Fibroblast of mammary gland (primary cell): ENCODE results near the gene SLC35F4.
A peak's percentile ranks its signal among the peaks of the same experiment; 100 is the strongest.

Experiments used
- DNase-seq: peaks from one replicate; pipeline ENCODE4 v3.0.0-alpha.2; 2010; ENCODE audit warnings: low read depth
- H3K4me3 ChIP-seq: 2 replicates; pipeline ENCODE4 v1.5.1; 2011; ENCODE audit warnings: low read depth, mild to moderate bottlenecking, low read length, moderate library complexity; ENCODE audit not compliant: control insufficient read depth
- TF ChIP-seq, protein P1 (sequence below): conservative IDR thresholded peaks from 2 replicates; pipeline ENCODE4 v1.5.1; 2011; ENCODE audit warnings: low read depth, low read length, inconsistent platforms; ENCODE audit not compliant: control insufficient read depth, insufficient read depth

Gene SLC35F4

DNA sequence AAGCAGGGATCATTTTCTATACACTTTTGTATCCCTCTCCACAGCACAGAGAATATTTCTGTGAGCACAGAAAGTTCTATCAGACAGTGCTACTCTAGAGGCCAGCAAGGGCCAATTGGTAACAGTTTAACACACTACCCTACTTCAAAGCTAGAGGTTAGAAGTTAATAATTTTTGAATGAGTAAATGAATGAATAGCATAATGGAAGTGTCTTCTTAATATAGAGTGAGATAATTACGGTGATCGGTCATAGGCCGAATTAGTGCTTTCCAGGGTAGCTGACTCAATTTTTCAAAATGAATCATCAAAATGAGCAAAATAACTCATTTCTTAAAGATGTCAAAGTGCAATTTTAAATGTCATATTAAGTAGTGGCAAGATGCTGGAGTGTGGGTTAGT is 305.2 kb downstream of the SLC35F4 start:
- TF ChIP-seq, protein P1, sequence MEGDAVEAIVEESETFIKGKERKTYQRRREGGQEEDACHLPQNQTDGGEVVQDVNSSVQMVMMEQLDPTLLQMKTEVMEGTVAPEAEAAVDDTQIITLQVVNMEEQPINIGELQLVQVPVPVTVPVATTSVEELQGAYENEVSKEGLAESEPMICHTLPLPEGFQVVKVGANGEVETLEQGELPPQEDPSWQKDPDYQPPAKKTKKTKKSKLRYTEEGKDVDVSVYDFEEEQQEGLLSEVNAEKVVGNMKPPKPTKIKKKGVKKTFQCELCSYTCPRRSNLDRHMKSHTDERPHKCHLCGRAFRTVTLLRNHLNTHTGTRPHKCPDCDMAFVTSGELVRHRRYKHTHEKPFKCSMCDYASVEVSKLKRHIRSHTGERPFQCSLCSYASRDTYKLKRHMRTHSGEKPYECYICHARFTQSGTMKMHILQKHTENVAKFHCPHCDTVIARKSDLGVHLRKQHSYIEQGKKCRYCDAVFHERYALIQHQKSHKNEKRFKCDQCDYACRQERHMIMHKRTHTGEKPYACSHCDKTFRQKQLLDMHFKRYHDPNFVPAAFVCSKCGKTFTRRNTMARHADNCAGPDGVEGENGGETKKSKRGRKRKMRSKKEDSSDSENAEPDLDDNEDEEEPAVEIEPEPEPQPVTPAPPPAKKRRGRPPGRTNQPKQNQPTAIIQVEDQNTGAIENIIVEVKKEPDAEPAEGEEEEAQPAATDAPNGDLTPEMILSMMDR: no peak
- DNase-seq: no peak
- H3K4me3 ChIP-seq: no peak overlapping the region

DNA sequence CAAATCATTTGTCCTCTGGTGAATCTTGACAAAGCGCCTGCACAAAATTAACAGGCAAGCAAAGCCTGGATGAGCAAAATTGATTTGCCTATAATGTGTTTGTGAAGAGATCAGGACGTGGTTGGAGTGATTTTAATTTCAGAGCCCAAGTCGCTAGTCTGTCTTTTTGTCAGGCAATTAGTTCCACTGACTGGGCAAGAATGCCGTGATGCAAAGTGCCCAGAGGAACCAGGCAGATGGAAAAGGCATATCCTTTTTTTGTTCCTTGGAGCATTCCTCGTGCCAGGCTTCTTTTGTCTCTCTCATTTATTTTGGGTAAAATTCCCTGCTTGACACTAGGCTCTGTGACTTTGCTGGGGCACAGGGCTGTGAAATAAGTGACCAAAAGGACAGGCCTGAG is 306.3 kb downstream of the SLC35F4 start:
- TF ChIP-seq, protein P1: no peak

DNA sequence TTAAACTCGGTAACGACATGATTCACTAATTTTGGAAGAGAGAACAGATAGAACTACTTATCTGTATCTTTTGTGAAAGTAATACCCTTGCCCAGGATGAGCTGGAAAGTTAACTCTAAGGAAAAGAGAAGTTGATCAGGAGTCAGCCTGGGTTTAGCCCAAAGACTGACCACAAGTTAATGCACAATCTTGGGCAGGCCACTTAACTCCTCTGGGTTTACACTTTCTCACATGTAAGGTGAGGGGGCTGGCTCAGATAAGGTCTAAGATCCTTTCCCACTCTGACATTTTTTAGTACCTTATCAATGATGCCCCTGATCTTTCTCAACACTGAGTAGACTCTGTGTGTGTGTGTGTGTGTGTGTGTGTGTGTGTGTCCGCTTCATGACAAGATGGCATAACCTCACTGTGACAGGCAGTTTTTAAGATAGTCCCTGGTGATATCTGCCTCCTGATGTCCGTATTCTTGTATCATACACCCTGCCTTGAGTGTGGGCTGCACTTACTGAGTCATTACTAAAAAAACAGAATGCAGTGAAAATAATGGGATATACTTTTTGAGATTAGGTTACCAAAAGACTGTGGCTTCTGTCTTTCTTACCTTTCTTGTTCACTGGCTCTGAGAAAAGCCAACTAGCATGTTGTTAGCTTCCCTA is 316.0 kb downstream of the SLC35F4 start:
- DNase-seq: no peak
- H3K4me3 ChIP-seq: no peak overlapping the region
- TF ChIP-seq, protein P1: no peak

More for the DNA sequence above, 306.3 kb downstream of the SLC35F4 start:
- no peak for DNase-seq
- no peak overlapping the region for H3K4me3 ChIP-seq

DNA sequence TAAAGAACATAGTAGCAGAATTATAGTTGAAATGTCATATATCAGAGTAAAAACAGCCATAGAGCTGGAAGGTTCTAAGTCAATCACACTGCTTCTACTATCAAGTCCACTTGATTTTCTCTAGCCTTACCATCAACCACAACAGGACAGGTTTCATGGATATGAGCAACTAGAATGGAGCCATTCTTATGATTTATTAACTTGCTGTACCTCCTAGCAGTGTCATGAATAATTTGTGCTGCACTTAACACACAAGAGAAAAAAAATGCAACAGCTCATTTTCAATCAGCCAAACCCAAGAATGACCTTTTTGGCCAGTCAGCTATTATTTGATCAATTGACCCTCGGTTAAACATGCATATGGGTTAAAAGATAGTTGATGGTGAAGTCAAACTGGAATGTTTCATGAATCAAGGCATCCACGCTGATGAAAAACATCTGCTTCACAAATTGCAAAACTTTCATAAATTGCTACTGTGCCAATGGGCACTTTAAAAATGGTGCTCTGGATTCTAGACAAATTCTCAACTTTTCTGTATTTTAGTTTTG is 316.8 kb downstream of the SLC35F4 start:
- H3K4me3 ChIP-seq: no peak overlapping the region
- DNase-seq: no peak
- TF ChIP-seq, protein P1: no peak

DNA sequence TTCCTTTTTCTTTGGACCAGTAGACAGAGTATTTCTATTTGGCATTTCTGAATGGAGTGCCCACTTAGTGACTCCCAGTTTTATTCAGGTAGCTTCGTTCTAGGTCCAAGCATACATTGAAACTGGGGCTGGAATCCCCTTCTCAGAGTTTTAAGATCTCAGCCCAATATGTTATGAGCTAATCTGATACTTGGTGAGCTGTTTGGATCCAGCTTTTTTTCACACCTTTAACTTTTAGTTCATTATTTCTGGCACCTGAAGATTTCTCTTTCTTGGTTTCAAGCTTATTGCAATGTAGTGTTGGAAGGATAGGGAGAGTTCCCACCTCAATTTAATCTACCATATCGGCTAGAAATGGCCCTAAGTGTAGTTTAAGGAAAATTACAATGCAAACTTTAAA is 318.8 kb downstream of the SLC35F4 start:
- TF ChIP-seq, protein P1: no peak
- no peak for DNase-seq
- no peak overlapping the region for H3K4me3 ChIP-seq

DNA sequence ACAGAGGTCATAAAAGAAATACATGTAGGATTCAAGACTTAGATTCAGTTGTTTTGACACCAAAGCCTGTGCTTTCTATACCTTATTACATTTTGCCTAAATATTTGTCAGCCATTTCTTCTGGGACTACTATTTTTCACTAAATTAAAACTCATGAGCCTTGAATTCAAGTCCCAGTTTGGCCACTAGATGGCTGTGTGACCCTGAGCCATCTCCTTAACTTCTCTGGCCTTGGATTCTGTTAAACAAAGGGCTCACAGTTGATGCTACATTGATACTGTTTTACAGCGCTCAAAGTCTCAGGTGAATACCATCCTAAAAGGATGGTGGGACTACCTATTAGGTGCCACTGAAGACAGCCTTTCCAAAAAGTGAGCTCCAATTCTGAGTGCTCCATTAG is 332.7 kb downstream of the SLC35F4 start:
- no peak overlapping the region for H3K4me3 ChIP-seq
- peak; percentile 51 for DNase-seq
- TF ChIP-seq, protein P1: peak; percentile 64
